OCI-LY3 (cell line): ENCODE measurements around the gene PRSS23.

Experiments used
- H2AFZ ChIP-seq: fragments of 200-600, 300-600 bp; shearing (Covaris generic); 2 replicates; pipeline ENCODE4 v1.6.0; 2014; ENCODE audit warnings: antibody characterized with exemption, low read depth, low read length
- H3K27ac ChIP-seq: fragments of 200-600, 300-600 bp; sonication (generic); 2 replicates; pipeline ENCODE4 v1.5.1; 2014; ENCODE audit warnings: mild to moderate bottlenecking, low read length, moderate library complexity, mixed read lengths
- H3K27me3 ChIP-seq: fragments of 200-600, 300-600 bp; sonication (generic); 2 replicates; pipeline ENCODE4 v1.6.1; 2014; ENCODE audit warnings: low read depth, low read length, mixed read lengths
- H3K36me3 ChIP-seq: fragments of 200-600, 300-600 bp; sonication (generic); replicated peaks from 2 replicates; pipeline ENCODE3; 2014; ENCODE audit warnings: low read depth, low read length, mixed read lengths
- H3K4me1 ChIP-seq: fragments of 300-600, 200-600 bp; sonication (generic); 2 replicates; pipeline ENCODE4 v1.6.1; 2014; ENCODE audit warnings: low read length, mixed read lengths
- H3K4me2 ChIP-seq: fragments of 200-600, 300-600 bp; sonication (generic); 2 replicates; pipeline ENCODE4 v1.6.1; 2014; ENCODE audit warnings: low read length, mixed read lengths
- H3K4me3 ChIP-seq: fragments of 300-600, 200-600 bp; sonication (generic); 2 replicates; pipeline ENCODE4 v1.5.1; 2014; ENCODE audit warnings: antibody characterized with exemption, mild to moderate bottlenecking, low read length, moderate library complexity
- H3K79me2 ChIP-seq: fragments of 300-600, 200-600 bp; shearing (Covaris generic); 2 replicates; pipeline ENCODE4 v1.6.1; 2014; ENCODE audit warnings: mild to moderate bottlenecking, low read length, mixed read lengths
- H3K9ac ChIP-seq: fragments of 300-600, 200-600 bp; shearing (Covaris generic); 2 replicates; pipeline ENCODE4 v1.6.0; 2014; ENCODE audit warnings: mild to moderate bottlenecking, low read length, moderate library complexity
- H3K9me3 ChIP-seq: fragments of 200-600, 300-600 bp; shearing (Covaris generic); 2 replicates; pipeline ENCODE4 v1.6.1; 2014; ENCODE audit warnings: low read length, mixed read lengths; ENCODE audit not compliant: insufficient read depth
- H4K20me1 ChIP-seq: fragments of 200-600, 300-600 bp; sonication (generic); 2 replicates; pipeline ENCODE4 v1.6.1; 2016; ENCODE audit warnings: low read length, mixed read lengths; ENCODE audit not compliant: insufficient read depth
- CTCF ChIP-seq: fragments of 200-600, 300-600 bp; sonication (generic); IDR thresholded peaks from 2 replicates; pipeline ENCODE4 v1.5.1; 2014; ENCODE audit warnings: antibody characterized with exemption, low read length, low read depth
- EZH2phosphoT487 ChIP-seq: fragments of 200-600 bp; shearing (Covaris generic); IDR thresholded peaks from 2 replicates; pipeline ENCODE4 v1.6.1; 2018; ENCODE audit warnings: antibody characterized with exemption, mixed run types, low read depth

Gene PRSS23

DNA sequence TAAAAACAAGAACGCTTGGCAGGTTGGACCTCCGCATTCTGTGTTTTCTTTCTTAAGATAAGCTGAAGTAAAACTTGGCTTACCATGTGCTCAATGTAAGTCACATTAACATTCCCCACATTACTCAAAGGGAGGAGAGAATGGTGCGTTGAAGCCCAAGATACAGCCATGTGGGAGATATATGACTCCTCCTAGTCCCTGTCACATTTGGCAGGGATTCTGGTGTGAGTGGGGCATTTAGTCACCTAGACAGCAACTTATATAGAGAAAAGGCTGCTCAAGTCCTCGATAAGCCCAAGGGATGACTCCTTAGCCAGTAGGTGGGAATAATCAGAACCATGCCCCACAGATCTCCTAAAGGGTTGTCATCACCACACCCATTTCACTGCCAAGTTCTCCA is 4.6 kb downstream of the PRSS23 start:
- H4K20me1 ChIP-seq = no peaks in the 10 kb centered on the region
- no peaks in the 10 kb centered on the region for H3K79me2 ChIP-seq
- no peak overlapping the region for H3K4me2 ChIP-seq
- no peak overlapping the region for H3K27ac ChIP-seq
- peaks cover 31% of the 10 kb centered on the region for H3K27me3 ChIP-seq
- H3K4me1 ChIP-seq = peaks cover 13% of the 10 kb centered on the region
- no peak overlapping the region for H3K9ac ChIP-seq
- H3K36me3 ChIP-seq = no peaks in the 10 kb centered on the region
- no peak overlapping the region for H3K4me3 ChIP-seq
- H3K9me3 ChIP-seq = no peaks in the 10 kb centered on the region
- no peak overlapping the region for H2AFZ ChIP-seq
- TF ChIP-seq EZH2phosphoT487 (no peak), CTCF (no peak)

- no peaks in the 10 kb centered on the region for H3K36me3 ChIP-seq
- no peak overlapping the region for H3K27ac ChIP-seq
- H2AFZ ChIP-seq = no peak overlapping the region
- H3K27me3 ChIP-seq = peaks cover 33% of the 10 kb centered on the region
- peaks cover 13% of the 10 kb centered on the region for H3K4me1 ChIP-seq
- H4K20me1 ChIP-seq = no peaks in the 10 kb centered on the region
- no peaks in the 10 kb centered on the region for H3K9me3 ChIP-seq
- no peak overlapping the region for H3K9ac ChIP-seq
- H3K79me2 ChIP-seq = no peaks in the 10 kb centered on the region
- H3K4me2 ChIP-seq = peak overlapping the region; percentile 46
- peak overlapping the region; percentile 8; the same call in 1 of the 2 replicates for H3K4me3 ChIP-seq
- no peak for TF ChIP-seq EZH2phosphoT487
These were observed 5.5 kb downstream of the PRSS23 start for GRCh38 chr11:86805873-86806310.

GRCh38 chr11:86806903-86807302 is 6.6 kb downstream of the PRSS23 start:
- Histone ChIP-seq H3K4me3 (no peak overlapping the region), H3K79me2 (no peaks in the 10 kb centered on the region), H3K9ac (no peak overlapping the region), H3K9me3 (no peaks in the 10 kb centered on the region), H4K20me1 (no peaks in the 10 kb centered on the region), H3K4me1 (peaks cover 13% of the 10 kb centered on the region), H3K36me3 (no peaks in the 10 kb centered on the region), H3K4me2 (no peak overlapping the region), H3K27me3 (peaks cover 35% of the 10 kb centered on the region), H2AFZ (no peak overlapping the region), H3K27ac (no peak overlapping the region)
- no peak for TF ChIP-seq CTCF
- TF ChIP-seq EZH2phosphoT487 = no peak

DNA sequence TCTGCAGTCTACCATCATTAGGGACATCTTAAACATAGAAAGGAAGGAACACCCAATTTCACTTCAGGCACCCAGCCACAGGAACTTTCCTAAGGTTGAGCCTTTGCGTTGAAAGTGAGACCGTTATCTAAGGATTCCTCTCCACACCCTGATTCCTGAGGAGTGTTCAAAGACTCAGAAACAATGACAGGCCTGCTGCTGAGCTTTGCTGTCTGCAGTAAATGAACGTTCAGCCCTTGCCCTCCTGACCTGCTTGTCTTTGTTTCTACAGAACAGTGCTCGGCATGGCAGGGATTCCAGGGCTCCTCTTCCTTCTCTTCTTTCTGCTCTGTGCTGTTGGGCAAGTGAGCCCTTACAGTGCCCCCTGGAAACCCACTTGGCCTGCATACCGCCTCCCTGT is 7.0 kb downstream of the PRSS23 start:
- Histone ChIP-seq H3K36me3 (no peaks in the 10 kb centered on the region), H2AFZ (no peak overlapping the region), H4K20me1 (no peaks in the 10 kb centered on the region), H3K9me3 (no peaks in the 10 kb centered on the region), H3K79me2 (no peaks in the 10 kb centered on the region), H3K4me3 (no peak overlapping the region), H3K9ac (no peak overlapping the region), H3K4me1 (peaks cover 13% of the 10 kb centered on the region), H3K27me3 (peaks cover 30% of the 10 kb centered on the region), H3K4me2 (no peak overlapping the region), H3K27ac (no peak overlapping the region)
- TF ChIP-seq EZH2phosphoT487 (no peak), CTCF (no peak)

DNA sequence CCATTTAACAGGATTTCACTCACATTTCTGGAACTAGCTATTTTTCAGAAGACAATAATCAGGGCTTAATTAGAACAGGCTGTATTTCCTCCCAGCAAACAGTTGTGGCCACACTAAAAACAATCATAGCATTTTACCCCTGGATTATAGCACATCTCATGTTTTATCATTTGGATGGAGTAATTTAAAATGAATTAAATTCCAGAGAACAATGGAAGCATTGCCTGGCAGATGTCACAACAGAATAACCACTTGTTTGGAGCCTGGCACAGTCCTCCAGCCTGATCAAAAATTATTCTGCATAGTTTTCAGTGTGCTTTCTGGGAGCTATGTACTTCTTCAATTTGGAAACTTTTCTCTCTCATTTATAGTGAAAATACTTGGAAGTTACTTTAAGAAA is 9.2 kb downstream of the PRSS23 start:
- H3K9me3 ChIP-seq = no peaks in the 10 kb centered on the region
- H4K20me1 ChIP-seq = no peaks in the 10 kb centered on the region
- no peak overlapping the region for H3K9ac ChIP-seq
- TF ChIP-seq CTCF (no peak), EZH2phosphoT487 (no peak)
- peaks cover 18% of the 10 kb centered on the region for H3K4me1 ChIP-seq
- H3K27me3 ChIP-seq = peaks cover 16% of the 10 kb centered on the region; the same call in 1 of the 2 replicates
- no peak overlapping the region for H3K27ac ChIP-seq
- H3K4me3 ChIP-seq = no peak overlapping the region
- H3K36me3 ChIP-seq = no peaks in the 10 kb centered on the region
- no peak overlapping the region for H2AFZ ChIP-seq
- no peak overlapping the region for H3K4me2 ChIP-seq
- H3K79me2 ChIP-seq = no peaks in the 10 kb centered on the region
